T-helper 1 cell treated with Interleukin-12 subunit alpha and Interleukin-12 subunit beta and Interleukin-4 antibody, amounts not matched to agents 30 ng/mL and 1 ng/mL, for 36 hours (primary cell): ENCODE data around the gene SPATA13. TPM values are rescaled to one million over a fixed set of nuclear protein-coding genes. Genes with fewer than 3 reads are reported as not detected.
"Not testable (repeated sequence)": the region's sequence is repeated elsewhere in the genome, so short reads cannot be mapped to it uniquely, and the experiment has no call there.

ENCODE experiments used
- intact Hi-C: fragments of 100-400 bp; cut with micrococcal nuclease; formaldehyde crosslinking; loops from one replicate; pipeline ENCODE4 v1.15.1; 2024
- total RNA-seq: library from RNA; stranded (reverse); gene quantifications from 2 replicates; pipeline ENCODE4 v1.2.3, GENCODE V29; 2022

SPATA13 gene
- total RNA-seq, 1 donor from 2014 or later: 64.6 TPM

DNA sequence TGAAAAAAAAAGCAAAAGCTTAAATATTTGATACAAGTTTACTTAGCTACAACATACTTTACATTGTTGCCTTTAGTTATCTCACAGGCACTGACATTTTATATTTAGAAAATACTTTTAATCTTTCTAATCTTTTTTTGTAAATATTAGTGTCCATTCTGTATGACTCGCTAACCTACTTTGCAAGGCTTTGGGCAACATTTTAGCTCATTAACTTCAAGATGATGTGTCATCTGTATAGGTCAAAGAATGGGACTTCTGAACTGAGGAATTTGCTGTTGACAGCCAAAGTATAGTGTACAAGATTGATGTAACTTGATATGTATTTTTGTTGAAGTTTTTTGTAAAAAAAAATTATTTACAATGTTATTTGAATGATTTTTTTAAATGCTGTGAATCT is 146.1 kb downstream of the SPATA13 start:
- intact Hi-C loops: loop anchor here (10.0 kb wide), 1 partner anchor 248 kb away; no protein-coding TSS in a partner anchor

DNA sequence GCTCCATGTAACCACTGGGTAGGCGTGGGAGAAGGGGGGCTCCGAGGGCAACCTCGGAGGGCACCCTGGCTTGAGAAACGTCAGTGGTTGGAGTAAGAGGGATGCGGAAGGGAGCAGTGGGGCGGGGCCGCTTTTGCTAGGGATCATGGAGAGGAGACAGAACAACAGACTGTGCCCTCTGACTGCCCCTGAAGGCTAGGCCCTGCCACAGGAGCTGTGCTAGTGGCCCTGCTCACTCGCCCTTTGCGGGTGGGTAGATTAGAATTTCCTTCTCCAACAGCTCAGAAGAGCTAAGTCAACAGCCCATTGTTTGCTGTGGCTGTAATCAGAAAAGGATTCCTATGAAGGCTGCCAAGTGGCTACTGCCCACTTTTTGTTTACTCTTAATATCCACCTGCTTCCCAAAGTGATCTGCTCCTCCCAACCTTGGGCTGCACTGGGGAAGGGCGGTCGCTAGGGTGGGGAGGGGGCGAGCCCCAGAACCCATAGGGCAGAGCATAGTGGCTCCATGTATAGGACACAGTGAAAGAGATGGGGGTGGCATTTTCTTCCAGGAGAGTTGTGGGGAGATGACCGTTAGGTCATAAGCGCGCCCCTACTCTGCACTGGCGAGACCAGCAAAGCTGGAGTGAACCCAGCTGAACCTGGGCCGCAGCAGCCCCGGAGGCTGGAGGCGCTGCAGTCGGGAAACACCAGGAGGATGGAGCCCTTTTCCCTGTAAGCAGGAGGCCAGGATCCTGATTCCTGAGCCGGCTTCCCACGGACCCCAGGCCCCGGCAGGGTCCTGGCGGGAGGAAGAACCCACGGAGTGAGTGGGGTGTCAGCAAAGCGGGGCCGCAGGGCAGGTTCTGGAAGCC is 146.9 kb downstream of the SPATA13 start:
- intact Hi-C loops: loop anchor here (10.0 kb wide), 1 partner anchor 247 kb away; no protein-coding TSS in a partner anchor

DNA sequence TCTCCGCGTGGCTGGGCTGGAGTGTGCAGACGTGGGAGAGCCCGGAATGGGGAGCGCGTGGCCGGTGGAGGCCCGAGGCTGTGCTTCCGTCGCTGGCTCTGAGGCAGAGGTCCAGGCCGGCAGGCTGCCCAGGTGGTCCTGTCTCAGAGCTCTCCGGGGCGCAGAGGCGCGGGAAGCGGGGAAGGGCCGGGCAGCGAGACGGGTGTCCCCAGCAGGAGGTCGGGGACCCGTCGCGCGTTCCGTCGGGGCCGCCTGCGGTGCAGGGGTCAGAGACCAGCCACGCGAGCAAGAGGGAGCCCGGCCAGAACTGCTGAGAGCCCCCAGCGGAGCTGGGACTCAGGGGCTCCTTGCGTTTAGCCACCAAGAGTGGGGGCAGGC is 147.5 kb downstream of the SPATA13 start:
- intact Hi-C loops: loop anchor here (10.0 kb wide), 1 partner anchor 247 kb away; no protein-coding TSS in a partner anchor

GRCh38 chr13:24308488-24309020 is 148.0 kb downstream of the SPATA13 start:
- intact Hi-C loops: loop anchor here (10.0 kb wide), 1 partner anchor 246 kb away; no protein-coding TSS in a partner anchor

DNA sequence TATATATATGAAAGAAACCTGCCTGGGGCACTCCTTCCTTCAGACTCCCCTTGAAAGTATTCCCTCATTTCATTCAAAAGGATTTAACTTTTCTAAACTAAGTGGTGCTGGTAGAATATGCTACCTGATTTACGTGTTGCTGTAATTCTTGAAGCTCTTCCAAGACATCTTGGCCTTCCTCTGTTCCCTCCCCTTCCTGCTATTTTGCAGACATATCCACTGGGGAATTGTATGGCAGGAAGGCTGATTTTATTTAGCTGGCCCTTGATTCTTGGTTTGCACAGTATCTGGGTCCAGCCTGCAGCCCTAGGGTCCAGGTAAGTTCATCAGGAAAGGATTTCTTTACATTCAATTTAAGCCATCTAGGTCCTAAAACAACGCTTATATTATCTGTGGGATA is 148.8 kb downstream of the SPATA13 start, which contains the start of gene C1QTNF9:
TSS of gene C1QTNF9 (plus strand) at position 281 of the 400 bp plus-strand sequence. CDS start 6,424 bp downstream, outside the sequence.
- intact Hi-C loops: loop anchor here (10.0 kb wide), 1 partner anchor 246 kb away; no protein-coding TSS in a partner anchor

GRCh38 chr13:24313439-24313838 is 152.9 kb downstream of the SPATA13 start:
- intact Hi-C loops: no loop called here

DNA sequence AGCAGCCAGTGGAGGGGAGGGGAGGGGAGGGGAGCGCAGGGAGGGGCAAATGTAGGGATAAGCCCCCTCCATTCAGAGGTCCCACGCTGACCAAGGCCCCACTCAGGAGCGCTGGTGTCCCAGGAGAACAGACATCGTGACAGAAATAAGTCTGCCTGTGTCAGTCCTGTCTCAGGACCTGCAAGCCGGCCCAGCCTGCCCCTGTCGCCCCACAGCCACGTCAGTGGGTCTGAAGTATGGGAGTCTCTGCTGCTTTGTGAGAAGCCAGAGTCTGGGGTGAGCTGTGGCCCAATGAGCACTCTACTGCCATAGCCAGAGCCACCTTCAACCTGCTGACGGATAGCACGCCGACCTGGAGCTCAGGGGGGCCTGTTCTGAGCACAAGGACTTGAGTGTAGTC is 157.3 kb downstream of the SPATA13 start:
- intact Hi-C loops: not testable (repeated sequence)

- intact Hi-C loops: not testable (repeated sequence)
These were observed 158.4 kb downstream of the SPATA13 start for GRCh38 chr13:24318878-24319277.

DNA sequence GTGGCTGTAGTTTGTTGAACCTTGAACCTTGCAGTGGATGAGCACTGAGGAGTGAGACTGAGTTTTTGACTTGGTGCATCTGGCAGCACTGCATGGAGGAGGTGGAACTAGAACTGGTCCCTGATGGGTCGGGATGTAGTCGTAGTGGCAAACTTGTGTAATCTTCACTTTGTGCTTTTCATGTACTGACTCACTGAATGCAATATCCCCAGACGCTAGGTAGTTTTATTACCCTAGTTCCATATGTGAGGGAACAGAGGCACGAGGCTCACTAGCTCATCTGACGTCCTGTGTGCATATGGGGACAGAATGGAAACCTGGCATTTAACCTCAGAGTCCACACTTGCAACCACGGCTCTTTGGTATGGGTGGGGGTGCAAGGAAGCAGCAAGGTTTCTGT is 159.1 kb downstream of the SPATA13 start:
- intact Hi-C loops: not testable (repeated sequence)

GRCh38 chr13:24321416-24321815 is 160.9 kb downstream of the SPATA13 start:
- intact Hi-C loops: not testable (repeated sequence)

- intact Hi-C loops: not testable (repeated sequence)
These were observed 161.9 kb downstream of the SPATA13 start for GRCh38 chr13:24322470-24322869.

DNA sequence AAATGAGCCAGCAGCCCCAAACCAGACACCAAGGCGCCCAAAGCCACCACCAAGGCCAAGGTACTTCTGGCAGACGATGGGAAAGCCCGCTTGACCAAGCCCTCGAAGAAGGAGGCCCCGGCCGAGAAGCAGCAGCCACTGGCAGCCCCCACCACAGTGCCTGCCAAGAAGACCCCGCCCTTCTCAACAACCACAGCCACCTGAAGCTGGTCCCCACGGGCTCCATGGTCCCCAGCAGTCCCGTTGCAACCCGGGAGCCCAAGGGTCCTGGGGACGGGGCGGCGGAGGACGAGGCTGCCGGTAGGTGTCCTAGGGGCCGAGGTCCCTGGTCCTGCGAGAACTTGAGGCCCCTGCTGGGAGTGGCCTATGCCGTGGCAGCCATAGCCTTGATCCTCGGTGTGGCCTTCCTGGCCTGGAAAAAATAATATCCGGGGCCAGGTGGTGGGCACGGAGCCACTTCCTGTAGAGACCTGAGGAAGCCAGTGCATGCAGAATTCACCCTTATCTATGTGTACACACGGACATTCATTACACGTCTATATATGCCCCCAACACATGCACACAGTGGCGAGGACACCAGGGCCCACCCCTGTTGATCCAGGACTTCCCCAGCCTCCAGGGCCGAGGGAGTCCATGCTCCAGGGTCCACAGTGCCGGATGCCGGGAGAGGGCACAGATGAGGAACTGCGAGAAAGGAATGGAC is 162.7 kb downstream of the SPATA13 start:
- intact Hi-C loops: no loop called here

DNA sequence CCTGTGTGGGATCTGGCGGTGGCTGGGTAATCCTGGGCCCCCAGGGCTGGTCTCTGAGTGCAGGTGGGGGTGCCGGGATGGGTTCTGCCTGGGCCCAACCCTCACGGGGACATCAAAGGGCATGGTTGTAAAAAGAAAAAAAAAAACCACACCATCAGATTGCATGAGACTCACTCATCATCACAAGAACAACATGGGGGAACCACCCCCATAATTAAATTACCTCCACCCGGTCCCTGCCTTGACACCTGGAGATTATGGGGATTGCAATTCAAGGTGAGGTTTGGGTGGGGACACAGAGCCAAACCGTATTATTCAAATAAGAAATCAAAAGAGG is 163.2 kb downstream of the SPATA13 start:
- intact Hi-C loops: no loop called here

GRCh38 chr13:24327598-24327997 is 167.1 kb downstream of the SPATA13 start:
- intact Hi-C loops: not testable (repeated sequence)

DNA sequence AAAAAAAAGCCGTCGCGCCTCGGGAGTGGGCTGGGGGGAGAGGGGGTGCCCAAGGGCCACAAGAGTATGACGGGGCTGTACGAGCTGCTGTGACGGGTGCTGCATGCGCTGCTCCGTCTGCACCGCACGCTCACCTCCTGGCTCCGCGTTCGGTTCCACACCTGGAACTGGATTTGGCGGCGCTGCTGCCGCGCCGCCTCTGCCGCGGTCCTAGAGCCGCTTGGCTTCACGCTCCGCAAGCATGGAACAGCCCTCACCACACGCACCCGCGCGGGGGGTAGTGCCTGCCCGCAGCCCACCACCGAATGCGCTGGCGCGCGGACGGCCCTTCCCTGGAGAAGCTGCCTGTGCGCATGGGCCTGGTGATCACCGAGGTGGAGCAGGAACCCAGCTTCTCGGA is 167.6 kb downstream of the SPATA13 start:
- intact Hi-C loops: no loop called here

DNA sequence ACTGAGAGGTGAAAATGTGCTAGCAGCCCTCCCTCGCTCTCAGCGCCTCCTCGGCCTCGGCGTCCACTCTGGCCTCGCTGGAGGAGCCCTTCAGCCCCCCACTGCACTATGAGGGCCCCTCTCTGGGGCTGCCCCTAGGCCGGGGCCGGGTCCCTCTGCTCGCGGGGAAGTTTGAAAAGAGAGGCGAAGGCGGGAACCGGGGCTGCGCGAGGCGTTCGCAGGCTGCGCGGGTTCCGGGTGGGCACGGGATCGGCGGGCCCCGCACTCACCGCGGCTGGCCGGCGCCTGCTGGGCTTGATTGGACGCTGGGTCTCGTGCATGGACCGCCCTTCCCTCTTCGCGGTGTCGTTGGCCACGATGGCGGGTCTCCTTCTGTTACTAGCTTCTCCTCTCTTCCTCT is 178.2 kb downstream of the SPATA13 start:
- intact Hi-C loops: no loop called here

DNA sequence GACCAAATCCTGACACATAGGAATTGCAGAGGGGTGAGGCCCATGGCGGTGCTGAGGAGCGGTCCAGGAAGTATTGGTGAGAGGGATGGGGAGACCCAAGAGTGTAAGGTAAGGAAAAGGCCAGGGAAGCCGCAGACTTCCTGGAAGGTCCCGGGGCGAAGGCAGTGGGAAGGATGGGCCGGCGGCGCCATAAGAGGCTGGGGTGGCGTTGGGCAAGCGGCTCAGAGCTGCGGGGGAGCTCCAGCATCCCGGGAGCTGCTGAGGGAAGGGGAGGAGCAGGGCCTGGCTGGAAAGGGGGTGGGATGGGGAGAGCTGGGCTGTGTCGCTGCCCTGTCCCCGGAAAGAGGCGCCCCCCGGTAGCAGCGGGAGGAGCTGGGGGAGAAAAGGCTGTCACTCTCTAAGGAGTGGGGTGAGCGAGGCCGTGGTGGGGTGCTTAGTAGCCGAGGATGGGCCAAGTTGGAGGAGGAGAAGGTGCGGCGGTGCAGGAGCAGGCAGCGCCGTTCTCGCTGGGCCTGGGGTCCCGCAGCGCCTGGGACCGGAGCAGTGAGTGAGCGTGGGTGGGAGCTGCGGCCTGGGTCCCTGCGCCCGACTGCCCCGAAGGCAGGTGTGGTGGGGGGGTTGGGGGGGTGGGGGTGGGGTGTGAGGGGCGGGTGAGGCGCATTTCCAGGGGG is 179.6 kb downstream of the SPATA13 start:
- intact Hi-C loops: no loop called here

DNA sequence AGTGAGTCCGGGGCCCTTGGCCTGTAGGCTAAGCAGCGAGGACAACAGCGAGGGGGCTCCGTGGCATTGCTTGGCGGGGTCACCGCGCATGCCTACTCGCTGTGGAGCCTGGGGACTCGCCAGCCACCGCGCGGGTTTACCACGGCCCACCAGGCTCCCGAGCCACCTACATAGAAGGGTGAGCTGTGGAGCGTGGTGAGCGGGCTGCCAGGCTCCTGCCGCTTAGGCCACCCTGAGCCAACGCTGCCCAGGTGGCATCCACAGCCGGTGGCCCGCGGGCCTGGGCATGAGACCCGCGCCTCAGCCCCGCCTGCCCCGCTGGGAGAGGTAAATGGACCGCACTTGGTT is 180.1 kb downstream of the SPATA13 start:
- intact Hi-C loops: no loop called here

DNA sequence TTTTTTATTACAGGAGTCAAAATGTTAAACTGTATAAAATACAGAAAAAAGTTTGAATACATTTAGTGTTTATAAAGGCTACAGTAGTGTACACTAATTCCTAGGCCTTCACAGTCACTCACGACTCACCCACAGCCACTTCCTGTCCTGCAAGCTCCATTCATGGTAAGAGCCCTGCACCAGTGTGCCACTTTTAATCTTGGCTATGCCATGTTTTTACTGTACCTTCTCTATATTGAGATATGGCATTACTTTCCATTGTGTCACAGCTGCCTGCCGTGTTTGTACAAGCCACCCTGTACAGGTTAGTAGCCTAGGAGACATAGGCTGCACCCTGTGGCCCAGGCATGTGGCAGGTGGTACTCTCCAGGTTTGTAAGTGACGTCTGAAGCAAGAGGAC is 180.9 kb downstream of the SPATA13 start:
- intact Hi-C loops: no loop called here

- intact Hi-C loops: no loop called here
These were observed 187.9 kb downstream of the SPATA13 start for GRCh38 chr13:24348385-24348784.

- intact Hi-C loops: no loop called here
These were observed 188.4 kb downstream of the SPATA13 start for GRCh38 chr13:24348797-24349515.
